Body of pancreas (tissue), 4 donors: ENCODE measurements around the gene PKN3.

Experiments
- CTCF ChIP-seq, 7 experiments: fragments of 450-650 bp in 4 of 7; fragments of 200-600 bp in 3 of 7; sonication (generic) in 3 of 7; IDR thresholded peaks; one replicate each; pipeline ENCODE4 v1.5.1; 2016 to 2019; ENCODE audit warnings: antibody characterized with exemption in 7 of 7
- POLR2A ChIP-seq, 3 donors: fragments of 450-650 bp; IDR thresholded peaks; one replicate each; pipeline ENCODE4 v1.6.1; 2016; ENCODE audit warnings: antibody characterized with exemption in 3 of 3, mild to moderate bottlenecking in 2 of 3

GRCh38 chr9:128768606-128769005, 66.3 kb downstream of the PKN3 start:
- no peak for TF ChIP-seq POLR2A (IDR thresholded peaks at IDR 0.05)
- no peak for TF ChIP-seq CTCF (IDR thresholded peaks at IDR 0.05)
